Measurements from ENCODE around the gene STXBP1. TPM values are rescaled to one million over a fixed set of nuclear protein-coding genes. Genes with fewer than 3 reads are reported as not detected.

The STXBP1 gene
- total RNA-seq, 1 experiment from 2014 or later, result 3.6 TPM

- Histone ChIP-seq H3K4me1 (peaks cover 4% of the 10 kb centered on the region; the same call in 1 of the 2 replicates), H3K27me3 (no peaks in the 10 kb centered on the region), H3K36me3 (no peaks in the 10 kb centered on the region), H3K9me3 (replicated peaks) (no peaks in the 10 kb centered on the region), H3K27ac (no peak overlapping the region), H3K4me3 (no peak overlapping the region)
- no peak for DNase-seq
Measured at GRCh38 chr9:127679506-127679905, 67.4 kb downstream of the STXBP1 start.

DNA sequence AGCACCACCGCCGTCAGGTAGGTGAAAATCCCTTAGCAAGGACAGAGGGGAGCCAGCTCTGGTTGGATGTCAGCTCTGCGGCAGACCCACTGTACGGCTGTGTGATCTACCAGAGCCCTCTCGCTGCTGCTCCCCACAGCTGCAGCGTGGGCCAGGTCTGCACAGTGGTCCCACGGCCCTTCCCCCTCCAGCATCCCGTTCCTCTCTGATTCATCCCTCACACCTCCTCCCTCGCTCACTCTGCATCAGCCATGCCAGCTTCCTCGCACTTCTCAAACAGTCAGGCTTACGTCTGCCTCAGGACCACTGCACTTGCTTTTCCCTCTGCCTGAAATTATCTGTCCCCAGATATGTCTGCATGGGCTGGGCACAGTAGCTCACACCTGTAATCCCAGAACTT lies 68.1 kb downstream of the STXBP1 start:
- no peak overlapping the region for H3K4me3 ChIP-seq
- H3K27ac ChIP-seq, result no peak overlapping the region
- H3K9me3 ChIP-seq (replicated peaks), result no peaks in the 10 kb centered on the region
- no peaks in the 10 kb centered on the region for H3K27me3 ChIP-seq
- H3K36me3 ChIP-seq, result no peaks in the 10 kb centered on the region
- no peak for DNase-seq
- peaks cover 9% of the 10 kb centered on the region; the same call in 1 of the 2 replicates for H3K4me1 ChIP-seq

DNA sequence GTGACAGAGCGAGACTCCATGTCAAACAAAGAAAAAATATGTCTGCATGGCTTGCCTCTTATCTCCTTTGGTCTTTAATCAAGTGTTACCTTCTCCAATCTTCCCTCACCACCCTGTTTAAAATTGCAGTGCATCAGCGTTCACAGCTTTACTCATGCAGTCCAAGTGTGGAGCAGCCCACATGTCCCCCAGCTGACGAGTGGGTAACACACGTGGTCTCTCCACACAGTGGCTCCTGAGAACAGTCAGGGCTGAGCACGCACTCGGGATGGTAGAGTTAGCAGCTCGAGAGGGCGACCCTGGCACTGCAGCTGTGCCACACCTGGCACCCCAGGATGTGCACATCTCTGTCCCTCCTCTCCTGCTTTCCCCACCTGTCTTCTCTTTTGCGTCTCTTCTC lies 68.8 kb downstream of the STXBP1 start:
- Histone ChIP-seq H3K27ac (no peak overlapping the region), H3K36me3 (no peaks in the 10 kb centered on the region)

DNA sequence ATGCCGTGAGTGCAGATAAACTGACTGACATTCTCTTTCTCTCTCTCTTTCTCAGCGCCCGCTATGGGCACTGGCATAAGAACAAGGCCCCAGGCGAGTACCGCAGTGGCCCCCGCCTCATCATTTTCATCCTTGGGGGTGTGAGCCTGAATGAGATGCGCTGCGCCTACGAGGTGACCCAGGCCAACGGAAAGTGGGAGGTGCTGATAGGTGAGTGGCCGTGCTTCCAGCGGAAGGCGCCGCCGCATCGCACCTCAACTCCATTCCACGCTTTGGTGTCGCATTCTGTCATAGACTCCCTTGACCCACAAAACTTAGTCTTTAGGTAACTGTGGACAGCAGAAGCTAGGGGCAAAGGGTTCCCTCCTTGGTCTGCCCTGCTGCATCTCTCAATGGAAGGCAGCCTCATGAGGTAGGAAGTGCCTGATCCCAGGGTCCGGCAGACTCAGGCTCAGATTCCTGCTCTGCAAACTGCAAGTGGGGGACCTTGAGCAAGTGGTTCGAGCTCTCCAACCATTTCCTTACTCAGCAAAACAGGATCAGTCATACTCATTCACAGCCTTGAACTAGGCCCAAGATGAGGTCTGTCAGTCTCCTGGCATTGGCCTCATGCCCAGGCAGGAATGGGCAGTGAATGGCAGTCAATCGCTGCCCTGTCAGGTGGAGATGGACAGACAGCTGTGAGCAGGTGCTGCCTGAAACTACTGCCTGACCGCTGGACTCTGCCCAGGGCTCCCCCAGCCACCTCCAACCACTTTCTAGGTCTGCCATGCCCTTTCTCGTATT lies 70.5 kb downstream of the STXBP1 start:
- Histone ChIP-seq H3K9me3 (replicated peaks) (no peaks in the 10 kb centered on the region), H3K36me3 (no peaks in the 10 kb centered on the region), H3K4me3 (no peak overlapping the region), H3K27ac (no peak overlapping the region), H3K4me1 (peaks cover 9% of the 10 kb centered on the region; the same call in 1 of the 2 replicates), H3K27me3 (no peaks in the 10 kb centered on the region)
- no peak for DNase-seq

More for the DNA sequence above, 68.8 kb downstream of the STXBP1 start:
- Histone ChIP-seq H3K9me3 (replicated peaks) (no peaks in the 10 kb centered on the region), H3K27me3 (no peaks in the 10 kb centered on the region), H3K4me1 (peaks cover 9% of the 10 kb centered on the region; the same call in 1 of the 2 replicates), H3K4me3 (no peak overlapping the region)
- no peak for DNase-seq

DNA sequence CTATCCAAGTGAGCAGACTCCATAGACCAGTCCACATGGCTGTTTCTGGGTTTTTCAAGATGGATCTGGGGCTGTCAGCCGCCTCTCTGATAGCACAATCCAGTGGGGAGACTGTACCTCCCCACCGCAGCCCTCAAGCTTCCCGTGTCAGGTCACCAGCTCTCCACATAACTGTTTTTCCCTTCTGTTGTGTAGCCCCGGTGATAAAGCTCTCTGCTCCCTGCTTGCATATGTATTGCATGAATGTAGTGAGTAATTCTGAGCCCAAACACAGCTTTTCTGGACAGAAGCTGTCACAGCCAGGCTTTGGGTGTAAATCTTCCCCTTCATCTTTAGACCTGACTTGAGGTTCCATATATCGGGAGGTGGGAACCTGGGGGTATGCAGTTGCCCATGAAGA lies 71.6 kb downstream of the STXBP1 start:
- no peak for DNase-seq
- Histone ChIP-seq H3K27ac (no peak overlapping the region), H3K9me3 (replicated peaks) (no peaks in the 10 kb centered on the region), H3K4me1 (peaks cover 9% of the 10 kb centered on the region; the same call in 1 of the 2 replicates), H3K27me3 (no peaks in the 10 kb centered on the region), H3K4me3 (no peak overlapping the region), H3K36me3 (no peaks in the 10 kb centered on the region)

DNA sequence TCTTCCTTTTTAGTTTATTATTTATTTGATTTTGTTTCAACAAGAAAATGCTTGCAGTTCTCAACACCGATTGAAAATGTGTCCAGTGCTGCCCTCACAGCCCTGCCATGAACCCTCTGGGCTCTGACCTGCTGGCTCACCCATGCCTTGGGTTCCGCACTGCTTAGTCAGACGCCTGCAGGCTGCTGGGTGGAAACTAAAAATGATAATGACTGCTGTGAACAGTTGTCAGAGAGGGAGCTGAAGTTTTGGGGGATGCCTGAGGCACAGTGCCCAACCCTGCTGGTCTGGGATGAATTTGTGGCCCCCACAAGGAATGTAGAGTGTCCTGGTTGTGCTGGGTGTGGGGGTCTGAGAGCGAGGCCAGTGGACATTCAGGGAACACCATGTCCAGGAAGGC lies 72.5 kb downstream of the STXBP1 start:
- Histone ChIP-seq H3K27me3 (no peaks in the 10 kb centered on the region), H3K4me3 (no peak overlapping the region), H3K36me3 (no peaks in the 10 kb centered on the region), H3K4me1 (peaks cover 9% of the 10 kb centered on the region; the same call in 1 of the 2 replicates), H3K27ac (no peak overlapping the region), H3K9me3 (replicated peaks) (no peaks in the 10 kb centered on the region)
- DNase-seq, result peak in 1 of 2 experiments; percentile 43

DNA sequence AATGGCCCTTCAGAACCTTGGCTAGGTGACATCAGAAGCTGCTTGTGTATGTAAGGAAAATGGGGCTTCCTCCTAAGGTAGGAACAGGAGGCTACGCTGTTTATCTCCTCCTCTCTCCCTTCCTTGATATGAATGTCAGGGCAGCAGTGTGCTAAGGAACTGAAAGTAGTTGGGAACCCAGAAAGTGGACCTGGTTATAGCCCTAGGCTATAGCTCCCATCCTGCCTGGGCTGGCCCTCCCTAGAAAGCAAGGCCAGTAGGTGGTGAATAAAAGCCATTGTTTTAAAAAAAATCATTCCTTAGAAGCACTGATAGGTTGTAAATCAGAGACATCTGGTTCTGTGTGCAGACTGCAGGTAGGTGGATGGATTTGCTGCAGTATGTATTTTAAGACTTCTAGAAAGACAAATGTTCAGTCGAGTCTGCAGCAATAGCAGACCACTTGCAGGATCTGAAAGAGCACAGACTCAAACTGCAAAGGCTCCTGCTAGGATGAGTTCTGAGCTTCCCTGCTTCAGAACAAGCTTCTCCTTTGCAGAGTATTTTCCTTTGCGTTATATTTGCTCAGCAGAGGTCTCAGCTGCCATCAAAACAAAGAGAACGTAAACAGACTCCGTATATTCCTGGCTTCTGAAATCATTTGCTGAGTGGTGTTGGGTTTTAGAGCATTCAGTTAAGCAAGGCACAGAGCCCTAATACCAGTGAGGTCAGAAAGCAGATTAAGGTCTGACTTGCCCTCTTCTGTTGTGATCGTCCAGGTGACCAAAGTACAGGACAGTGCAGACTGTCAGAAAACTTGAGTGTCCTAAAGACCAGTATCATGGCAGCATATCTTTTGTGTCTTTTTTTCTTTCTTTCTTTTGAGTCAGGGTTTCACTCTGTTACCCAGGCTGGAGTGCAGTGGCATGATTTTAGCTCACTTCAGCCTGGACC lies 74.7 kb downstream of the STXBP1 start:
- H3K4me3 ChIP-seq, result no peak overlapping the region
- H3K9me3 ChIP-seq (replicated peaks), result no peaks in the 10 kb centered on the region
- no peak overlapping the region for H3K27ac ChIP-seq
- DNase-seq, result no peak
- peaks cover 9% of the 10 kb centered on the region; the same call in 1 of the 2 replicates for H3K4me1 ChIP-seq
- no peaks in the 10 kb centered on the region for H3K36me3 ChIP-seq
- H3K27me3 ChIP-seq, result no peaks in the 10 kb centered on the region

GRCh38 chr9:127689329-127690000 lies 77.4 kb downstream of the STXBP1 start:
- H3K36me3 ChIP-seq, result no peaks in the 10 kb centered on the region
- no peak overlapping the region for H3K4me3 ChIP-seq
- peaks cover 5% of the 10 kb centered on the region; the same call in 1 of the 2 replicates for H3K4me1 ChIP-seq
- DNase-seq, result no peak
- no peaks in the 10 kb centered on the region for H3K9me3 ChIP-seq (replicated peaks)
- no peaks in the 10 kb centered on the region for H3K27me3 ChIP-seq
- H3K27ac ChIP-seq, result no peak overlapping the region

- no peaks in the 10 kb centered on the region; the same call in 1 of the 2 replicates for H3K27me3 ChIP-seq
- peaks cover 4% of the 10 kb centered on the region; the same call in 1 of the 2 replicates for H3K4me1 ChIP-seq
- no peak overlapping the region for H3K27ac ChIP-seq
- H3K9me3 ChIP-seq (replicated peaks), result no peaks in the 10 kb centered on the region
- H3K36me3 ChIP-seq, result no peaks in the 10 kb centered on the region
- no peak for DNase-seq
- H3K4me3 ChIP-seq, result no peak overlapping the region
Measured at GRCh38 chr9:127690735-127691134, 78.7 kb downstream of the STXBP1 start.

DNA sequence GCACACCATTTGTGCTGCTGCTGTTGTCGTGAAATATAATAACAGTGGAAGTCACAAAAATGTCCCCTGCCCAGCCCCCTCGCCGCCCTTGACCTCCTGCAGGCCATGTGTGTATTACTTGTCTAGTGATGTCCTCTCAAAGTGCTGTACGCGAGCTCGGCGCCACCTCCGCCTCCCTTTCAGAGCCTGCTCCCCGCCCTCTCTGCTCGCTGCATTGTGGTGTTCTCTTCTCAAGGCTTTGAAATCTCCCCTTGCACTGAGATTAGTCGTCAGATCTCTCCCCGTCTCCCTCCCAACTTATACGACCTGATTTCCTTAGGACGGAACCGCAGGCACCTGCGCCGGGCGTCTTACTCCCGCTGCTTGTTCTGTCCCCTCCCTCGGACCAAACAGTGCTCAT lies 80.0 kb downstream of the STXBP1 start:
- Histone ChIP-seq H3K36me3 (no peaks in the 10 kb centered on the region), H3K4me1 (peaks cover 4% of the 10 kb centered on the region; the same call in 1 of the 2 replicates), H3K9me3 (replicated peaks) (no peaks in the 10 kb centered on the region), H3K27ac (no peak overlapping the region), H3K27me3 (no peaks in the 10 kb centered on the region; the same call in 1 of the 2 replicates), H3K4me3 (no peak overlapping the region)
- no peak for DNase-seq

DNA sequence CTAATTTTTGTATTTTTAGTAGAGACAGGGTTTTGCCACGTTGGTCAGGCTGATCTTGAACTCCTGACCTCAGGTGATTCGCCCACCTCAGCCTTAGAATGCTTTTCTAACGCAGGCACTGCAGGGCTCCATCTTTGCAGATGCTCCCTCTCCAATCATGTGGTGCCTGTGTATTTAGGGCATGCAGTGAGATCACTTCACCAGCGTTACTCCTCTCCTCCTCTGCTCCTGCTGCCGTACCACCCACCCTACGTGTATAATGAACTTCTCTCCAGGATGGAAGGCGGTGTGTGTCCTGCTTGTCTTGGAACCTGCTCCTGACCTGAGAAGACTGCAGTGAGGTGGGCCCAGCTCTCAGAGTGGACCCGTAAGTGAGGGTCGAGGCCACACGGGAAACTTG lies 81.1 kb downstream of the STXBP1 start:
- H3K4me3 ChIP-seq, result no peak overlapping the region
- no peaks in the 10 kb centered on the region; the same call in 1 of the 2 replicates for H3K27me3 ChIP-seq
- no peaks in the 10 kb centered on the region for H3K36me3 ChIP-seq
- H3K9me3 ChIP-seq (replicated peaks), result no peaks in the 10 kb centered on the region
- DNase-seq, result no peak
- H3K27ac ChIP-seq, result no peak overlapping the region
- peaks cover 8% of the 10 kb centered on the region for H3K4me1 ChIP-seq

DNA sequence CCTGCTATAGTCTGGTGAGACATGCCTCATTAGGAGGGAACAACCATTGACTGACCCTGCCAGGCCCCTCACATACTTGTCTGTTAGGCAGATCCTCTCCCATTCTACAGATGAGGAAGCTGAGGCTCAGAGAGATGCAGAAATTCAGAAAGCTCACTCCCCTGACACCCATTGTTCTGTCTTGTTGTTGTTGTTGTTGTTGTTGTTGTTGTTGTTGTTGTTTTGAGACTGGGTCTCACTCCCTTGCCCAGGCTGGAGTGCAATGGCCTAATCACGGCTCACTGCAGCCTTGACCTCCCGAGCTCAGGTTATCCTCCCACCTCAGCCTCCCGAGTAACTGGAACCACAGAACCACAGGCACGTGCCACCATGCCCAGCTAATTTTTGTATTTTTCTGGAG lies 81.6 kb downstream of the STXBP1 start:
- Histone ChIP-seq H3K9me3 (replicated peaks) (no peaks in the 10 kb centered on the region), H3K36me3 (no peaks in the 10 kb centered on the region), H3K27ac (no peak overlapping the region), H3K27me3 (no peaks in the 10 kb centered on the region; the same call in 1 of the 2 replicates), H3K4me3 (no peak overlapping the region), H3K4me1 (peaks cover 8% of the 10 kb centered on the region)
- no peak for DNase-seq

DNA sequence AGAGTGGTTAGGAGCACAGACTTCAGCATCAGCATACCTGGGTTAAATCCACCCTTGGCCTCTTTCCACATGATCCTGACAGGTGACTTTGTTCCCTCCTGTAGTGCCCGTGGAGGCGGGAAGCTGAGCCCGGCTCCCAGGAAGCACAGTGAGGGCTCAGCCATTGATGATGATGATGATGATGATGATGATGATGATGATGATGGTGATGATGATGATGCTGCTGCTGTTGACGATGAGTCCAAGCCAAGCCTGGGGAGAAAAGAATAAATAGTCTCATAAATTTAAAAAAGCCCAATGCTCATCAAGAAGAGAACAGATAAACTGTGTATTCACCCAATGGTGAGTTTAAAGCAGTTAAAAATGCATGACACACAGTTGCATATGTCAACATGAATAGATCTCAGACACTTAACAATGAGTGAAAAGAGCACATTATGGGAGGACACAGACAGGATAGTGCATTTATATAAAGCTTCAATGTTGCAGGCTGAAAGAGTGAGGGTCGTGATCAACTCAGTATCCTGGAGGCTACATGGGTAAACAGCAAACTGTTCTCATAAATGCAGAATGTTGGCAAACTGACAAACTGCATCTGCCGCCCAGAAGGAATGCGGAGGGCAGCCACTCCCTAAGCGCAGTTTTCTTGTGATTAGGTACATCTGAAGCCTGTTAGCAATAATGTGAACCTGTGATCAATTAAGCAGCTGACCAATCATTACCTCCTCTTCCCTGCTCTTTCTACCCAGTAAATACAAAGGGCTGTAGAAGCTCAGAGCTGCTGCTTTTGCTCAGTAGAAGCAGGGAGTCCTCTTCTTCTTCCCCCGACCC lies 83.0 kb downstream of the STXBP1 start:
- H3K36me3 ChIP-seq, result no peaks in the 10 kb centered on the region
- H3K27me3 ChIP-seq, result no peaks in the 10 kb centered on the region; the same call in 1 of the 2 replicates
- no peak for DNase-seq
- H3K4me1 ChIP-seq, result peaks cover 12% of the 10 kb centered on the region
- no peaks in the 10 kb centered on the region for H3K9me3 ChIP-seq (replicated peaks)
- H3K4me3 ChIP-seq, result no peak overlapping the region
- H3K27ac ChIP-seq, result no peak overlapping the region

- Histone ChIP-seq H3K27ac (no peak overlapping the region), H3K4me1 (peaks cover 26% of the 10 kb centered on the region), H3K27me3 (no peaks in the 10 kb centered on the region; the same call in 1 of the 2 replicates), H3K36me3 (no peaks in the 10 kb centered on the region), H3K4me3 (no peak overlapping the region), H3K9me3 (replicated peaks) (no peaks in the 10 kb centered on the region)
- peak in 1 of 2 experiments; percentile 47 for DNase-seq
Measured at GRCh38 chr9:127697575-127697974, 85.5 kb downstream of the STXBP1 start.
